Effector memory CD8-positive, alpha-beta T cell (primary cell): ENCODE results near the gene TRIM41.
"Not testable (repeated sequence)": the region's sequence is repeated elsewhere in the genome, so short reads cannot be mapped to it uniquely, and the experiment has no call there.

Experiments
- ATAC-seq: fragments of 150-1000 bp; cut with Tn5 transposase; replicated peaks from 2 replicates; pipeline ENCODE4 v1.10.0; 2021; ENCODE audit warnings: mild to moderate bottlenecking, moderate library complexity
- DNase-seq, 3 experiments: peaks; one replicate each; pipeline ENCODE4 v3.0.0; 2021
- H3K27ac Mint-ChIP-seq, 2 donors: one replicate each; pipeline ENCODE4 v1.8.0; 2022; ENCODE audit warnings: mild to moderate bottlenecking in 2 of 2, mixed read lengths in 2 of 2, moderate library complexity in 2 of 2
- H3K27me3 Mint-ChIP-seq, 2 donors: one replicate each; pipeline ENCODE4 v1.8.0; 2022; ENCODE audit warnings: mixed read lengths in 2 of 2
- H3K36me3 Mint-ChIP-seq: one replicate; pipeline ENCODE4 v1.8.0; 2022; ENCODE audit warnings: mild to moderate bottlenecking, moderate library complexity, mixed read lengths; ENCODE audit not compliant: insufficient read depth
- H3K4me1 Mint-ChIP-seq, 2 donors: one replicate each; pipeline ENCODE4 v1.8.0; 2022; ENCODE audit warnings: low read depth in 2 of 2, mixed read lengths in 2 of 2
- H3K4me3 Mint-ChIP-seq, 2 donors: one replicate each; pipeline ENCODE4 v1.8.0; 2022; ENCODE audit warnings: mild to moderate bottlenecking in 2 of 2, mixed read lengths in 2 of 2, moderate library complexity in 2 of 2
- H3K9me3 Mint-ChIP-seq, 2 donors: one replicate each; pipeline ENCODE4 v1.8.0; 2022; ENCODE audit warnings: mixed read lengths in 2 of 2

TRIM41 gene

DNA sequence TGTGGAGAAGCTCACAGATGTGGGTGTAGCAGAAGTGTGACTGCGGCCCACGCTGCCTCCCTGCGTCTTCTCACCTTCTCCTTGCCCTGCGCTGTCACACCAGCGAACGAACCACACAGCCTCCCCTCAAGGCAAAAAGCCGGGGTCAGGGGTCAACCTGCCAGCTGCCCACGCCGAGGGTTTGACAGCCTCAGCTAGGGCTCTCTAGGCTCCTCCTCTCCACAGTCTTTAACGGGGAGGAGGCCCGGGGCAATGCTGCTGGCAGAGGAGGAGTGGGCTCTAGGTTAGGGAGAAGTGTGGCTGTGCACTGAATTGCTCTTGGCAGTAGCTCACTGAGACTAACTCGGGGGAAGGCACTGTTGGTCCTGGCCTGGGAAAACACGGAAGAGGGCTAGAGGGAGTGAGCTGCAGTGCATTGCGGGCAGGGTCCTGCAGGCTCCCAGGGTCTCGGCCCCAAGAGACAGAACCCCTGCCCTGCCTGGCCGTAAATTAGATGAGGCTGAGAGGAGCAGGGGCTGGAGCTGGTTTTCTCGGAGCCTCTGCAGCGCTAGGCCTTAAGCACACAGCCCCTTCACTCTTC lies 42.1 kb downstream of the TRIM41 start:
- peaks cover 13 to 16% of the 10 kb centered on the region in 2 donors for H3K4me1 Mint-ChIP-seq
- peaks cover 30% of the 10 kb centered on the region for H3K36me3 Mint-ChIP-seq
- ATAC-seq (no peak), DNase-seq (no peak)
- no peak overlapping the region for H3K4me3 Mint-ChIP-seq
- H3K27ac Mint-ChIP-seq, result peak overlapping the region in 1 of 2 donors; percentile 69
- H3K27me3 Mint-ChIP-seq, result no peaks in the 10 kb centered on the region
- no peaks in the 10 kb centered on the region for H3K9me3 Mint-ChIP-seq

DNA sequence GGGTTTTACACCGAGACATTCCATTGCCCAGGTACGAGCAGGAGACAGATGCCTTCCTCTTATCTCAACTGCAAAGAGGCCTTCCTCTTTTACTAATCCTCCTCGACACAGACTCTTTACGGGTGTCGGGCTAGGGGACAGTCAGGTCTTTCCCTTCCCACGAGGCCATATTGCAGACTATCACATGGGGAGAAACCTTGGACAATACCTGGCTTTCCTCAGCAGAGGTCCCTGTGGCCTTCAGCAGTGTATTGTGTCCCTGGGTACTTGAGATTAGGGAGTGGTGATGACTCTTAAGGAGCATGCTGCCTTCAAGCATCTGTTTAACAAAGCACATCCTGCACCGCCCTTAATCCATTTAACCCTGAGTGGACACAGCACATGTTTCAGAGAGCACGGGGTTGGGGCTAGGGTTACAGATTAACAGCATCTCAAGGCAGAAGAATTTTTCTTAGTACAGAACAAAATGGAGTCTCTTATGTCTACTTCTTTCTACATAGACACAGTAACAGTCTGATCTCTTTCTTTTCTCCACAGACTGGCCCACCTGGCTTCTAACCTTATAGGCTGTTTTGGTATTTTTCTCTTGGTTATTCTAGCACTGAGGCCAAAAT lies 44.3 kb downstream of the TRIM41 start:
- not testable (repeated sequence) for H3K9me3 Mint-ChIP-seq, H3K4me3 Mint-ChIP-seq, H3K4me1 Mint-ChIP-seq, DNase-seq, ATAC-seq, H3K27ac Mint-ChIP-seq, H3K27me3 Mint-ChIP-seq
- H3K36me3 Mint-ChIP-seq, result peaks cover 15% of the 10 kb centered on the region

DNA sequence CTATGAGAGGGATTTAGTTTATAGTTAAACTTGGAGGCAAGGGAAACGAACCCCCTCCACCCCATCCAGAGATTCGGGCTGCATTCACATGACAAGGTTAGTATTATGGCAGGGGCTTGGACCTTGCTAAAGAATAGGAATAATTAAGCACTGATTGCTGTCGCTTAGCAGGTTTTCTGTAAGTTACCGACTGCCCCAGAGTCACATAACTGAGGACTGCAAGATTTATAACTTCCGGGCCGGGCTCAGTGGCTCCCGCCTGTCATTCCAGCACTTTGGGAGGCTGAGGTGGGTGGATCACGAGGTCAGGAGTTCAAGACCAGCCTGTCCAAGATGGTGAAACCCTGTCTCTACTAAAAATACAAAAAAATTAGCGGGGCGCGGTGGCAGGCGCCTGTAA lies 44.8 kb downstream of the TRIM41 start:
- not testable (repeated sequence) for H3K27me3 Mint-ChIP-seq, H3K4me3 Mint-ChIP-seq, ATAC-seq, H3K9me3 Mint-ChIP-seq, DNase-seq, H3K27ac Mint-ChIP-seq, H3K4me1 Mint-ChIP-seq
- H3K36me3 Mint-ChIP-seq, result peaks cover 14% of the 10 kb centered on the region

DNA sequence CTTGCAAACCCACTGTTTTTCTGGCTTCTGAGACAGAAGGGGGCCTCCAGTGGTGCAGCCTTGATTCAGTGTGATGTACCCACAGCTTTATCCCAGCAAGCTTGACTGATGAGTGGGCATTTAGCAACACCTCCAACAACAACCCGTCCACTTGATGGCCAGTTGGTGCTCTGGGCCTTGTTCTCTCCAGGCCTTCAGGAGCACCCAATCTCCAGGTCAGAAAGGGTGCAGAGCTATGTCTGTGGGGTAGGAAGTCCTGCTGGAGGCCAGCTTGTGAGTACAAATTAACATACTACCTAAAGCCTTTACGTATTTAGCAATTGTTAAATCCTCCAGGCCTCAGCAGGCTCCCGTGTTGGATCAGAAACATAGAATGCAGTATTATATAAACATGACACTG lies 48.0 kb downstream of the TRIM41 start:
- no peak overlapping the region for H3K27ac Mint-ChIP-seq
- no peaks in the 10 kb centered on the region for H3K27me3 Mint-ChIP-seq
- no peaks in the 10 kb centered on the region for H3K36me3 Mint-ChIP-seq
- ATAC-seq (no peak), DNase-seq (no peak)
- no peaks in the 10 kb centered on the region for H3K9me3 Mint-ChIP-seq
- no peaks in the 10 kb centered on the region for H3K4me1 Mint-ChIP-seq
- no peak overlapping the region for H3K4me3 Mint-ChIP-seq

DNA sequence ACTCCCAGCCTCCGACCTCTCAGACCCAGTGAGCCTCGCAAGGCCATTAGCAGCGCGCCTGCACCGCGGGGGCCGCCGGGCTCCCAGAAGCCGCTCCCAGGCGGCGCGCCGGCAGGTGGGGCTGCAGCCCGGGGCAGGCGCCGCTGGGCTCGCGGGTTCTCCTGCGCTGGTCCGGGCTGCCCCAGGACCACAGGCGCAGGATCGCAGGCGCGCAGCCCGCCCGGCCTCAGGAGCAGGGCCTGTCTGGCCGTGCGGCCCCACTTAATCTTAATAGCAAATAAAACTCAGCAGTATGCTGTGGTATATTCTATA lies 50.3 kb downstream of the TRIM41 start:
- H3K9me3 Mint-ChIP-seq, ATAC-seq, H3K27ac Mint-ChIP-seq, H3K36me3 Mint-ChIP-seq, H3K4me1 Mint-ChIP-seq, H3K4me3 Mint-ChIP-seq, H3K27me3 Mint-ChIP-seq, DNase-seq: not testable (repeated sequence)

DNA sequence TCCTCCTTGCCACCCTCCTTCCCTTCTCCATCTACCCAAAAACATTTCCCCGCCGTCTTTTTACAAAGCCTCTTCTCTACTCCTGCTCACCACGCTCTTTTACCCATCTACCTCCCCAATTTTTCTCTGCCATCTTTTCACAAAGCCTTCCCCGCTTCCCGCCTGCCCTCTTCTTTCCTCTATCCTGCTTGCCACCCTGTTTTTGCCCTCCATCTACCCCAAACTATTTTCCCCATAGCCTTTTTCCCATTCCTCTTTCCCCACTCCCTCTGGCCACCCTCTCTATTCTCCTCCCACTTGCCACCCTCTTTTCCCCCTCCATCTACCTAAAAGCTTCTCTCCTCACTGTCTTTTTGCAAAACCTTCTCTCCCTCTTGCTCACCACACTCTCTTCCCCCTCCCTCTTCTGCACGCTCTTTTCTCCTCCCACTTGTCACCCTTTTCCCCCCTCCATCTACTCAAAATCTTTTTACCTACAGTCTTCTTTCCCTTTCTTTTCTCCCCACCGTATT lies 57.2 kb downstream of the TRIM41 start:
- H3K27ac Mint-ChIP-seq, result no peak overlapping the region
- H3K36me3 Mint-ChIP-seq, result peaks cover 4% of the 10 kb centered on the region
- no peak overlapping the region for H3K4me3 Mint-ChIP-seq
- H3K27me3 Mint-ChIP-seq, result no peaks in the 10 kb centered on the region
- DNase-seq (no peak), ATAC-seq (no peak)
- H3K4me1 Mint-ChIP-seq, result peaks cover 0 to 8% of the 10 kb centered on the region in 2 donors
- H3K9me3 Mint-ChIP-seq, result no peaks in the 10 kb centered on the region

DNA sequence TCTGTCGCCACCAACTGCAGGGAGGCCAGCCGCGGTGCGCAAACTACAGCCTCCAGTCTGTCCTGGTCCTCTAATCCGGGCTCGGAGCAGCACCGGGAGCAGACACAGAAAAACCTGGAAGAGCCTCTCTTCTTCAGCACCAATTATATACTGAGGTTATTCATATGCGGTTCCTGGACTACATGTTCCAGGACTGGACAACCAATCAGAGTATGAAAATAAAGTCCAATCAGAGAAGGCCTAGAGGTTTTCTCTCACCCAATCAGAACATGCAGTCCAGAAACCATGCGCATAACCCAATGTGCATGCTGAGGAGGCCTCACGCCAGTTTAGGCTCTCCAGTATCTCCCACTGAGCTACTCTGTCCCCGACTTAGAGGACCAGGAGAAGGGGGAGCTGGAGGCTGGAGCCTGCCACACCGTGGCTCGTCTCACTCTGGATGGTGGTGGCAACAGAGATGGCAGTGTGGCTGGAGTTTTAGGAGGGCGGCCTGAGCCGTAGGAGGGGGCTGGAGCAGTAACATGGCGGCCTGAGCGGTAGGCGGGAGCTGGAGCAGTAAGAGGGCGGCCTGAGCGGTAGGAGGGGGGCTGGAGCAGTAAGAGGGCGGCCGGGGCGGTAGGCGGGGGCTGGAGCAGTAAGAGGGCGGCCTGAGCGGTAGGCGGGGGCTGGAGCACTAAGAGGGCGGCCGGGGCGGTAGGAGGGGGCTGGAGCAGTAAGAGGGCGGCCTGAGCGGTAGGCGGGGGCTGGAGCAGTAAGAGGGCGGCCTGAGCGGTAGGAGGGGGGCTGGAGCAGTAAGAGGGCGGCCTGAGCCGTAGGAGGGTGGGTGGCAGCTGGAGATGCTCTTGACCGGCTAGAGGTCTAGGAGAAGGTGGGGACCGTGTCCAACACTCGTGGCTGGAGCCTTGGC lies 58.2 kb downstream of the TRIM41 start:
- Mint-ChIP-seq H3K27ac (no peak overlapping the region), H3K4me3 (no peak overlapping the region), H3K9me3 (no peaks in the 10 kb centered on the region), H3K36me3 (peaks cover 4% of the 10 kb centered on the region), H3K4me1 (peaks cover 0 to 8% of the 10 kb centered on the region in 2 donors), H3K27me3 (no peaks in the 10 kb centered on the region)
- ATAC-seq, result no peak
- no peak for DNase-seq

DNA sequence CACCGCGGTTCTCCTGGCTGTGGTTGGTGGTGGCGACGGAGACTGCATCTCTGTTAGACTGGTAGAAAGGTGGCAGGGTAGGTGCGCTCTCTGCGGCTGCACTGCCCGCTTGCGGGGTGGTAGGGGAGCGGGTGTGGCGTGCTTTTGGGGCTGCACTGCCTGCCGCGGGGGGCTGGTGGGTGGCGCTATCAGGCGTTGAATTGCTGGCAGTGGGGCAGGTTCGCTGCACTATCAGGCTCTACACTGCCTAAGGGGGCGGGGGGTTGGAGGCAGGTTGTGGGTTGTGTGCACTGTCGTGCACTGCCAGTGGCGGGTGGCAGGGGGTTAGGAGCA lies 58.9 kb downstream of the TRIM41 start:
- Mint-ChIP-seq H3K4me3 (no peak overlapping the region), H3K36me3 (peaks cover 4% of the 10 kb centered on the region), H3K4me1 (peaks cover 0 to 8% of the 10 kb centered on the region in 2 donors), H3K9me3 (no peaks in the 10 kb centered on the region), H3K27ac (no peak overlapping the region), H3K27me3 (no peaks in the 10 kb centered on the region)
- ATAC-seq, result no peak
- DNase-seq, result no peak

DNA sequence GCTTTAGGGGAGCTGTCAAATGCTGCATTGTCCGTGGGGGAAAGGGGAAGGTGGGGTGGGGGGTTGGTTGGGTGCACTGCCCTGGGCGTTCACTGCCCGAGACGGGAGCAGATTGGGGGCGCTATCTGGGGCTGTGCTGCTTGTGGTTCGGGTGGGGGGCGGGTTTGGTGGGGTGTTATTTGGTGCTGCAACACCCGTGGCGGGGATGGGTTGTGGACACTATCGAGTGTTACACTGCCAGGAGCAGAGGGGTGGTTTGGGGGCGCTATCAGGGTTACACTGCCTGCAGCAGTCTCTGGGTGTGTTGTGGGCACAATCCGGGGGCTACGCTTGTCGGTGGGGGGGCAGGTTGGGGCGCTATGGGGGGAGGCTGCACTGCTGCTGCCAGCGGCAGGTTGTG lies 59.3 kb downstream of the TRIM41 start:
- not testable (repeated sequence) for DNase-seq, H3K4me1 Mint-ChIP-seq, H3K4me3 Mint-ChIP-seq, H3K27ac Mint-ChIP-seq, H3K27me3 Mint-ChIP-seq, H3K36me3 Mint-ChIP-seq, ATAC-seq, H3K9me3 Mint-ChIP-seq

DNA sequence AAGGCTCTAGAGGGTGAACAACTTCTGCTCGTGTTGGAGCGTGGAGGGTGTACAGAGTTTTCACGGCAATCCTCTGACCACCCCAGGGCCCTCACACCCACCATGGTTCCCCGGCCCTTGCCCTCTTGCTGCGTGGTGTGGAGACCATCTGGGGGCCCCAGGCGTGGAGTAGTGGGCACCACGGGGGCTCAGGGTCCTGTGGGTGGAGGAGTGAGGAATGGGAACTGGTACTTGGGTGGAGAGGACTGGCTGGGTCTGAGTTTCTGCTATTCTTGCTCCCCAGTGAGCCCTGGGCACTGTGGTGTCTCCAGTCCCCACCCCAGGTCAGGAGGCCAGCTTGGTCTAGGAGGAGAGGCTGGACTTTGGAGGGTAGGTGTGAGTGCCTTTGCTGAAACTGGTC lies 59.8 kb downstream of the TRIM41 start:
- no peak overlapping the region for H3K4me3 Mint-ChIP-seq
- H3K27ac Mint-ChIP-seq, result no peak overlapping the region
- no peaks in the 10 kb centered on the region for H3K9me3 Mint-ChIP-seq
- peaks cover 0 to 8% of the 10 kb centered on the region in 2 donors for H3K4me1 Mint-ChIP-seq
- ATAC-seq, result no peak
- no peak for DNase-seq
- peaks cover 4% of the 10 kb centered on the region for H3K36me3 Mint-ChIP-seq
- H3K27me3 Mint-ChIP-seq, result no peaks in the 10 kb centered on the region

DNA sequence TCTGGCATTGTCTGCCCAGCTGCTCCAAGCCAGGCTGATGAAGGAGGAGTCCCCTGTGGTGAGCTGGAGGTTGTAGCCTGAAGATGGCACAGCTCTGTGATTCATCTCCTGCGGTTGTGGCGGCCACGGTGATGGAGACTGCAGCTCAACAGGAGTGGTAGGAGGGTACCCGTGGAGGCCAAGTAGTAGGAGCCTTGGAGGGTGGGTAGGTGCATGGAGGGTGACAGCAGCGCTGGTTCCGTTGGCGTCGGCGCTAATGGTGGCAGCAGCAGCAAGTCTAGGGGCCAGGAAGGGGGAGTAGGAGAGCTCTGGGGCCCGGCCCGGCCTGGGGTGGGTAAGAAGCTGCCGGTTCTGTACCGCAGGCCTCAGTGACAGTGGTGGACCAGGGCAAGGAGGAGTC lies 60.3 kb downstream of the TRIM41 start:
- DNase-seq, result no peak
- Mint-ChIP-seq H3K27me3 (no peaks in the 10 kb centered on the region), H3K4me1 (peaks cover 0 to 8% of the 10 kb centered on the region in 2 donors), H3K9me3 (no peaks in the 10 kb centered on the region), H3K27ac (no peak overlapping the region), H3K4me3 (no peak overlapping the region), H3K36me3 (peaks cover 4% of the 10 kb centered on the region)
- ATAC-seq, result no peak

DNA sequence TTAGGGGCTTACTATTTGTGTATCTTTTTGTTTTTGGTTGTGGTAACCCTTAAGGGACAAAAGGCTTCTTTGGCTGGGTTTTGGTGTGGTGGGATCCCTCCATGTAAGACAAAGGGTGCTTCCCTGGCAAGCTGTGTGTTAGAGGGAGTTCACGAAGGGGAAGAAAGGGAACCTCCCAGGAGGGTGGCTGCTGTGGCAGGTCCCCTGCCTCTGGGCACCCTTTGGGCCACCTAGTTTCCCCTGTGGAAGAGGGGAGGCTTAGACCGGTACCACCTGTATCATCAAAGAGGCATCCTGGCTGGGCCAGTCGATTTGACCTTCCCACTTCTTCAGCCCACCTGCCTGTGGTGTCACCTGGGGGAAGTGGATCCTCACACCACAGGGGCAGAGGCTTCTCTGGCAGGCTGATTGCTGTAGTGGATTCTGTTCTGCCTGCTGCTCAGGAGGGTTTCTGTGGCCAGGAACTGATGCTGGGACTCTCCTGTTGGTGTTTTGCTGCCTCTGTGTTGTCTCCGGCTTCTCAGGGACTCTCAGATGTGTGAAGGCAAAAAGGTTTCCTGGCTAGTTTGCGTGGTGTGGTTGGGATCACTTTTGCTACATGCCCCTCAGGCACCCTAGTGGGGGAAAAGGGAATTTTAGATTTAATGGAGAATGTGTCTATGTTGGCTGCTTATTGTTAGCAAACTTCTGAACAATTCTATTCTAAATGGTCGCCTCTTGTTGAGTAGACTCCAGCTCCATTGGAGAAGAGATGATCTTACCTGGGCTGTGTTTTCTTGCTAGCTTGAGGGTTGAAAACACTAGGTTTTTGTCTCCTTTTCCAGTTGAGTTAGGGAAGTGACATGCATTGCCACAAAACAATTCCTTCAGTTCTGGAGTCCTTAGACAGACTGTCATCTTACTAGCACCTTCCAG lies 61.0 kb downstream of the TRIM41 start:
- not testable (repeated sequence) for H3K36me3 Mint-ChIP-seq, H3K4me1 Mint-ChIP-seq, H3K4me3 Mint-ChIP-seq, H3K9me3 Mint-ChIP-seq, ATAC-seq, DNase-seq, H3K27ac Mint-ChIP-seq, H3K27me3 Mint-ChIP-seq
